Subcutaneous adipose tissue (tissue), 4 donors: Measurements from ENCODE around the gene ACTR6. TPM values are rescaled to one million over a fixed set of nuclear protein-coding genes. Genes with fewer than 3 reads are reported as not detected.

Source experiments
- CTCF ChIP-seq: fragments of 450-650 bp; IDR thresholded peaks from one replicate; pipeline ENCODE4 v1.5.1; 2016; ENCODE audit warnings: low read depth, mild to moderate bottlenecking, control low read depth, antibody characterized with exemption, moderate library complexity
- total RNA-seq, 4 donors: library from RNA; depleted of rRNA; stranded (reverse); fragments of >200 nt; gene quantifications; one replicate each; pipeline ENCODE4 v1.1.0, GENCODE V29; 2016

Gene ACTR6
- 10 to 100 TPM; 14.3 to 43.4 (median 19.9) TPM for total RNA-seq

DNA sequence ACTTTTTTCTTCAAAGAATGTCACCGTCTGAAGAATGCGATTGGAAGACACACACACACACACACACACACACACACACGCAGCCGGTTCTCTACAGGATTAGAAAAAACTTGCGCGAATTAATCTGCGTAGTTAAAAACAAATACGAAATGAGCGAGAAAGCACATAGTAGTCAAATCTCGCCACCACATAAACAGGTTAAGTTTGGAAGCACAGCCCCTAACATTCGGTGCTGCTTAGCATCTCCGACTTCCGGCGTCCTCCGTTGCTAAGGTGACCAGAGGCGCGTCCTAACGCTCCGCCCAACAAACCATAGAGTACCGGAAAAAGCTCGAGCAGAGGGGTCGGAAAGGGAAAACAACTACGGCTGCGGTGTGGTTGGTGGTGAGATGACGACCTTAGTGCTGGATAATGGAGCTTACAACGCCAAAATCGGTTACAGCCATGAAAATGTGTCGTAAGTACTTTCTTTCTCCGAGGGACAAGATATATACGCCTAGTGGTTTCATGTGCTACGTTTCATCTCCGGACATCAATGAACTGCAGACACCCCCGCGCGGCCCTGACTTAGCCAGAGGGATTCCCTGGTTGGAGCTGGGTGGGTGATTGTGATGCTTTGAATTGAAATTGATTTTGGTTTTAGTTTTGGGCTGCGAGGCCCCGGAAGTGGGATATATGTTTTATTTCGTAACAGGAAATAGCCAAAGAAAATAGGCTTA, at the start of gene ACTR6:
Gene ACTR6 (plus strand): TSS at position 353 of the 719 bp plus-strand sequence. CDS start 37 bp downstream, at position 390.
- TF ChIP-seq CTCF: no peak

DNA sequence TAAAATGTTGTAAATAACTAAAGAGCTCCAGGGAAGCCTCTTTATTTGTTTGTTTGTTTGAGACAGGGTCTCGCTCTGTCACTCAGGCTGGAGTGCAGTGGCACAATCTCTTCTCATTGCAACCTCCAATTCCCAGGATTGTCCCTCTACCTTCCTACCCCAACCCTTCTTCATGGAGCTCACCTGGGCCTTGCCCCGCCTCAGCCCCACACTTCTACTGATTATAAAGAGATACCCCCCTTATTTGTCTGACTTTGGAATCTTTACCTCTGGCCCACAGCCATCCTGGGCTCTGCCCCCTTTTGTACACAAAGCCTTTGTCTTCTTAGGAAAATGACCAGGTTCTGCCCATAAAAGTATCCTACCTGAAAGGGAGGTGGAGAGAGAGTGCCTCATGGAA, 48.8 kb upstream of the ACTR6 start:
- no peak for TF ChIP-seq CTCF

DNA sequence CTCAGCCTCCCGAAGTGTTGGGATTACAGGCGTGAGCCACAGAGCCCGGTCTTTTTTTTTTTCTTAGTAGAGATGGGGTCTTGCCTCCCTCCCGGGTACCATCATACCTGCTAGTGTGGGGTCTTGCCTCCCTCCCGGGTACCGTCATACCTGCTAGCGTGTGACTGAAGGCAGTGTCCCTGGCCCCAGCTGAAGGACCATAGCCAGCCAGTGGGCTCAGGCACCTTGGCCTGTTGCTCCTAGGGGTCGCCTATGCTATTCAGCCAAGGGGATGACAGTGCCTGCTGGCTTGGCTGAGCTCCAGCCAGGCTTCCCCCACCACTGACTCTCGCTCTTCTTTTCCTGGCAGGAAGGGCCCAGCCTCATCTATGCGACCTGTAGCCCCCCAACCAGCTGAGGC, 47.5 kb upstream of the ACTR6 start:
- TF ChIP-seq CTCF: no peak

GRCh38 chr12:100154474-100155247, 46.0 kb upstream of the ACTR6 start:
- no peak for TF ChIP-seq CTCF

DNA sequence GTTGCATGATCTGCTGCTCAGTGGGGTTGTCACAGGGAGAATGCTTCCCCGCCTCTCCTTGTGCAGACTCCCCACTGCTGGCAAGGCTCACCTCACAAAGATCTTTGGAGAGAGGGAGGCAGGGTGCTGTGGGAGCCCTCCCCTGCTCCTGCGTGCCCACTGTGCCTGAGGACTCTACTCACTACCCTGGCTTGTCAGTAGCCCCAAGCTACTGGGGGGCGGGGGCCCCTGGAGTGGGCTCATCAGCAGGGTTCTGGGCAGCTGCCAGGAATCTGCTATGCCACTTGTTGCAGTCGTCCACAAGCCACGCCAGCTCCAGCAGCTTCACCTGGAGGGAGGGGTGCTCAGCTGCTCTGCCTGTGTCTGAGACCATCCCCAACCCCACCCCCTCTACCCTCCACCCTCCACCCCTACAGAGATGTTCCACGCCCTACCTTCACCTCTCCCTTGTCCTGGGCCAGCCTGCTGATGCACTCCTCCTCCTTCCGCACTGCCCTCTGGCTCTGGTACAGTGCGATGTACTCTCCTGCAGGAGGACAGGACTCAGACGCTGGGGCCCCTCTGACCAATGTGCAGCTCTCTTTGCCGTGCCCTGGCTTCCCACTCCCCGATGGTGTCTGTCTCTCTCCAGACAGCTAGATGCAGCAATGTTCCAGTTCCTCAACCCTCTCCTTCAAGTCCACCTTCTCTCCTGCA, 43.7 kb upstream of the ACTR6 start:
- TF ChIP-seq CTCF: no peak

- no peak for TF ChIP-seq CTCF
Measured at GRCh38 chr12:100157427-100157821, 43.2 kb upstream of the ACTR6 start.

DNA sequence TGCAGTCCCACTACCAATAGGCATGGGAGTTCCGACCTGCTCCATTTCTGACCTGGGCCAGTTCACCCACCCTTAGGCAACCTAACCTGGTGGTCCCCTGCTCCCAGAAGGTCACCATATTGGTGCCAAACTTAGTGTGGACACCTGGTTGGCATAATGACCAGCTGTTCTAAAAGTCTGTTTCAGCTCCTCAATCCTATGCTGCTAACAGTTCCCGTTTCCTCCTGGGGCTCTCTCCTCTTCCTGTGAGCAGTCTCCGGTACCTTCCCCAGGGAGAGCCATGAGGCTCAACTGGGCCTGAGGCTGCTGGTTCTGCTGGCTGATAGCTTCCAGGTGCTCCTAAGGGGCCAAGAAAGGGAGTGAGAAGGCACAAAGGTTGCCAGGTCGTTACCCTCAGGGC, 42.1 kb upstream of the ACTR6 start:
- no peak for TF ChIP-seq CTCF
